GM19035 (cell line): ENCODE measurements around the gene TXNRD1.
"Not testable (repeated sequence)": the region's sequence is repeated elsewhere in the genome, so short reads cannot be mapped to it uniquely, and the experiment has no call there.

ENCODE experiments used
- ATAC-seq: cut with Tn5 transposase; IDR thresholded peaks from one replicate; pipeline ENCODE4 v1.9.1; 2021; ENCODE audit not compliant: unreplicated experiment

Gene TXNRD1

DNA sequence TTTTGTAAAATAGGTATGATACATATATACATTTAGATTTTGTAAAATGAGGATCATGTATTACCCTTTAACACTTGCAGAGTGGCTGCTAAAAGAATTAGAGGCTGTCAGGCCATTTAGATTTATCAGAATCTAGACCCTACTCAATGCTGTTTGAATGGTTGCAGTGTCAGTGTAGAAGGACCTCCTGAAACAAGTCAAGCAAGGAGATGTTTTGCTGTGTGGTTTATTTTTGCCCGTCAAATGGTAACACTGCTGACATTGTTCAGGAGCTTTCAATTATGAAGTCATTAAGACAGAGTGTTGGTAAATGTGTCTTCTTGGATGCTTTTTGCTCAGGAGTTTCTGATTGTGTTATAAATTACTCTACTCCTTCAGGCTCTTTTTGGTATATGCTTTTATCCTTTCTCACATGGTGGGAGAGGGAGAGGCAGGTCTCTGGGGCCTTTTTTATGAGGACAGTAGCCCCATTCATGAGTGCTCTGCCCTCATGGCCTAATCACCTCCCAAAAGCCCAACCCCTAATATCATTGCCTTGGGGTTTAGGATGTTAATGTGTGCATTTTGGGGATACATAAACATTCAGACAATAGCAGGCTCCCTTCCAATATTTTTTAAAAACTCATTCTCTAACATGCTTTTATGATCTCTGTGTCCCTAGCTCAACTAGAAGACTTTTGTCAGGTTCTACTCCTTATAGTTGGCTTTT is 104.5 kb downstream of the TXNRD1 start:
- ATAC-seq, result no peak

DNA sequence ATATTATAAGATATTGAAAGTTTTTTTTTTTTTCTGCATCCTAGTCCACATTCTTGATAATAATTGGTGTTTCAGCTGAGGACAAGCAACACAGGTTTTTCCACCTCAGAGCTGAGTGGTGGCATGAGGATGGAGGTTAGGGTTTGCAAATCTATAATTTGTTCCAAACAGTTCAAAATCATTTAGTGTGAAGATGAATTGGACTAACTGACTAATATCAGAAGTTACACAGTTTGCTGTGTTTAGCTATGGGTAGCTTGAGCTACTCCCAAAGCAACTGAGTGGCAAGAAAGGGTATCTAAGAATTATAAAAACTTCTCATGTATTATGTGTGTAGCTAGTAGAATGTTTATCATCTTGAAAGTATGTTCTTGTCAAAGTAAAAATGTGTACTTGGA is 105.0 kb downstream of the TXNRD1 start:
- ATAC-seq, result no peak

DNA sequence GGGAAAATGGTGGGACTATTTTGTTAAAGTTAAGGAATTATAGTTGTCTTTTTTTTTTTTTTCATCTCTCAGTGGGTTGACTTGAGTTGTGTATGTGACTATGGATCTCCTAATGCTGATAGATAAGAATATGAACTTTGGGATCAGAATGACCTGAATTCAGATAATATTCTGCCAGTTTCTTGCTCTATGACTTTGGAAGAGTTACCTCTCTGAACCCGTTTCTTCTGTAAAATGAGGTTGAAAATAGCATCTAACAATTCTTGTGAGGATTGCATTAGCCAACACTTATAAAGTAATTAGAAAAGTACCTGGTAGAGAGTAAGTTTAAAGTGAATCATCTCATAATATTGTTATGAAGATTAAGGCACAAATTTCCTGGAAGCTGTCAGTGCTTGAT is 106.4 kb downstream of the TXNRD1 start:
- no peak for ATAC-seq

DNA sequence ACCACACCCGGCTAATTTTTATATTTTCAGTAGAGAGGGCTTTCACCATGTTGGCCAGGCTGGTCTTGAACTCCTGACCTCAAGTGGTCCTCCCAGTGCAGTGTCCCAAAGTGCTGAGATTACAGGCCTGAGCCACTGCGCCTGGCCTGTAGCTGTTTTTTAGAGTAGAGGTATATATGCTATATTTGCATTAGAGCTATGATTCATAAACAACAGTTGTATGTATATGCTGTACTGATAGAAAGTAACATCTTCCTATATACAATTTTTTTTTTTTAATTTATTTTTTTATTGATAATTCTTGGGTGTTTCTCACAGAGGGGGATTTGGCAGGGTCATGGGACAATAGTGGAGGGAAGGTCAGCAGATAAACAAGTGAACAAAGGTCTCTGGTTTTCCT is 107.0 kb downstream of the TXNRD1 start:
- not testable (repeated sequence) for ATAC-seq

DNA sequence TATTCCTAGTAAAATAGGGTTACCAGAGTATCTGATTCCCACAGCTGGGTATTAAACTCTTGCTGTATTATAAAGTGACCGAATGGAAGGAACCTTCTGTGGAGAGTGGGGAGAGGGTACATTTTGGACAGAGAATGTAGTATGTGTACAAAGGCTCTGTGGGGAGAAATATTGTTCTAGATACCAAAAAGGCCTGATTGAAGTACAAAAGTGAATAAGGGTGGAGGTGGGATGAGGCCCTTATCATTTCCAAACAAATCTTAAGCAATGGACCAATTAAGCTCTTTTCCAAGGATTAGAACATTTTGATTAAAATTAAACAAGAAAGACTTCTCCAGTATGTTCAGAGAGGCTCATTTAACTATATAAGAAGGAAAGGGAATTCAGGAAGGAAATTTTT is 108.3 kb downstream of the TXNRD1 start:
- no peak for ATAC-seq

DNA sequence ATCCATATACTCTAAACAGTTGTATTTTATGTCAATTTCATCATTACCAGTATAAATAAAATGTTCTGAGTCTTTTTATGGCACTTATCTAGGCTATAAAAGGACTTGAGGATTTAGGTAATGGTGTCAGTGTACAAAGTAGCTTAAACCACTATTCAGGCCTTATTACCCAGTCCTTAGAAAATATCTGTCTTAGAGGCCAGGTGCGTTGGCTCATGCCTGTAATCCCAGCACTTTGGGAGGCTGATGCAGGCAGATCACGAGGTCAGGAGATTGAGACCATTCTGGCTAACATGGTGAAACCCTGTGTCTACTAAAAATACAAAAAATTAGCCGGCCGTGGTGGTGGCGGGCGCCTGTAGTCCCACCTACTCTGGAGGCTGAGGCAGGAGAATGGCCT is 112.7 kb downstream of the TXNRD1 start:
- not testable (repeated sequence) for ATAC-seq

DNA sequence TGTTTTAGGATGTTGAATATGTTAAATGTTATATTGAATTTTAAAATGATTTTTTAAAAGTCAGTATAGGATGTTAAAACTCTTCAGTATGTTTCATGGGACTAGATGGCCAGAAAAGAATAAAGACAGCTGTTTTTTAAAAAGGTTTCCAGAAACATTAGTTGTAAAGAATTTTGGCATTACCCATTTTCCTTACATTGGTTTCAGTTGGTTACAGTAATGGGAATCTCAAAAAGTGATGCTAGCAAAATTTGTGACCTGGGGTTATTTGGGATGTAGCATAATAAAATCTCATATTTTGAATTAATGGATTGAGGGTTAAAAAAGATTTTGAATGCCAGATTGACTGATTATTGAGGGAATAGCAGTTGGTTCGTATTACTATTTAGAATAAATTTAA is 113.2 kb downstream of the TXNRD1 start:
- no peak for ATAC-seq

DNA sequence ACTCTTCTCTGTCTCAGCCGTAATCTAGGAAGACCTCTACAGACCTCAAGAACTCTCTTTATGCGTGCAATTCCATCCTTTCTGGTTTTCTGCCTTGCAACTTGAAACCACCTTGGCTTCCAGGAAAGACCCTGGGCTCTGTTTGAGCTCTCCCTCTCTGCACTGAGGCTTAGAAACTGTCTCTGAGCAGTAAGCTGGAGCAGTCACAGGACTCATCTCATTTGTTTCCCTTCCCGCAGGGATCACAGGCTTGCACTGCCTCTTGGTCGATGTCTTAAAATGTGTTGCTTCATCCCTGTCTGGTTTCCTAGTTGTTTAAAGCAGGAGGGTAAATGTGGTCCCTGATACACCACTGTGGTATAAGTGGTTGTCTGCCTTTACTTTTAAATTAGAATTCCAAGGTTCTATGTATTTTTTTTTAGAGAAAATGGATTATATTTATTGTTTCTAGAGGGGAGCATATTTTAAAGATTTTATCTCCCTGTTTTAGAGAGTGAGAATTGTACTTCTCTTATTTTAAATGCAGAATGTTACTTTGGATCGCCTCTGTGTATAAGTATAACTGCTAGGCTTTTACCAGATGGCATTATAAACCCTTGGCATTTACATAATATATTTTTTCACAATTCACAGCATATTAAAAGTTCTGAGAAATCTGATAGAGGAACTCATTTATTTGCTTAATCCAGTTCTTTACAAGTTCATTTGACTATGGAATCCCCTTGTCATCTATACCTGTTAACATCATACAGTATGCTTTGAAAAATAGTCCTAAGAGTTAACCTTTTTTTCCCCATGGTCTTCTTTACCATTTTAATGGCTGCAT is 114.3 kb downstream of the TXNRD1 start:
- no peak for ATAC-seq

DNA sequence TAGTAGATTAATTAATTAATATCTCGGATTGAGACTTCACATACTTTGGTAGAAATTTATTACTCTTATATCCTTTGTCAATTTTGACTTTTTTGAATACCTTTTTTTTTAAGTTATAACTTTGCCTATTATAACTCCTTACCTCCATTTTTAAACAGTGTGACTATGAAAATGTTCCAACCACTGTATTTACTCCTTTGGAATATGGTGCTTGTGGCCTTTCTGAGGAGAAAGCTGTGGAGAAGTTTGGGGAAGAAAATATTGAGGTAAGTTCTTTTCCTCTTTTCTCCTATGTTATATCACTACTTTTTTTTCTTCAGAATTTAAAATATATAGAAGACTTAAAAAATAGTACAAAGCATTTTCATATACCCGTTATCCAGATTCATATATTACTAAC is 115.8 kb downstream of the TXNRD1 start:
- ATAC-seq, result no peak

DNA sequence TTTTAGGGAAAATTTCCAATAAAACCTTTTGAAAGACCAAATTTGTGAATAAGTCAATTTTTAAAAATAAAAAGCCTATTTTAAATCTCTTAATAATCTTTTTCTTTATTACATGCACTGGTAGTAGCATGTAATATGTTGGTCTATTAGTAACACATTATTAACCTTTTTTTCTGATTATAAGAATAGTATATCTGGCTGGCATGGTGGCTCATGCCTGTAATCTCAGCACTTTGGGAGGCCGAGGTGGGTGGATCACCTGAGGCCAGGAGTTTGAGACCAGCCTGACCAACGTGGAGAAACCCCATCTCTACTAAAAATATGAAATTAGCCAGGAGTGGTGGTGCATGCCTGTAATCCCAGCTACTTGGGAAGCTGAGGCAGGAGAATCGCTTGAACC is 116.7 kb downstream of the TXNRD1 start:
- not testable (repeated sequence) for ATAC-seq

DNA sequence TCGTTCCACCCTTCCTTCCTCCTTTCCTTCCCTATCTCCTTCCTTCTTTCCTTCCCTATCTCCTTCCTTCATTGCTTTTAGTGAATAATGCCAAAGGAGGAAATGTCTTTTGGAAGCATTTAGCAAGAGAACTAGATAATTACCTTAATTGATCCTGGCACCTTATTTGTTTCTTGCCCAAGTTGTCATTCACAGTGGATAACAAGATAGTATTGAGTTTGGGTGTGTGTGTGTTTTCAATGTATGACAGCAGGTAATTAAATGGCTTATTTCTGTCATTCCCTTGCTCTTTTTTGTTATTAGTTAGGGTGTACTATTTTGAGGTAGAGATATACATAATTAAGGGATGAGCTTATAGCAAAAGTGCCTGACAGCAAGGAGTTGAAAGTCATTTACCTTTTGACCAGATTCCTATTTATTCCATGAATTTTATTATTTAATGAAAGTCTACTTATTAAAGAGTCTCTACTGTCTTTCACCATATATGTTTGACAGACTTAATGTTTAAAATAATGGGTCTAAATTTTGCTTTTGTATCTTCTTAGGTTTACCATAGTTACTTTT is 118.2 kb downstream of the TXNRD1 start:
- ATAC-seq, result no peak

DNA sequence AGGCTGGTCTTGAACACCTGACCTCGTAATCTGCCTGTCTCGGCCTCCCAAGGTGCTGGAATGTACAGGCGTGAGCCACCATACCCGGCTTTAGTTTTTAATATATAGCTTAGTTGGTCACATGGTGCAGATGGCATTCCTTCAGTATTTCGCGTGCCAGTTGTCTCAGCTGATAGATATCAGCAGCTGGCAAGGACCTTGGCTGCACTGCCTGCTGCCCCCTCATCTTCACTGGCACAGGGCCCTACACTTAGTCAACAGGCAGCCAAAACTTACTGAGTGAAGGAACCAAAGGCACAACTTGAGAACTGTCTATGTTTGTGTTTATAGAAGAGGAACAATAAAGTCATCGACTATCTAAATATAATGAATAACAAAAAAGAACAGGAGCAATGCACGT is 119.0 kb downstream of the TXNRD1 start:
- no peak for ATAC-seq

DNA sequence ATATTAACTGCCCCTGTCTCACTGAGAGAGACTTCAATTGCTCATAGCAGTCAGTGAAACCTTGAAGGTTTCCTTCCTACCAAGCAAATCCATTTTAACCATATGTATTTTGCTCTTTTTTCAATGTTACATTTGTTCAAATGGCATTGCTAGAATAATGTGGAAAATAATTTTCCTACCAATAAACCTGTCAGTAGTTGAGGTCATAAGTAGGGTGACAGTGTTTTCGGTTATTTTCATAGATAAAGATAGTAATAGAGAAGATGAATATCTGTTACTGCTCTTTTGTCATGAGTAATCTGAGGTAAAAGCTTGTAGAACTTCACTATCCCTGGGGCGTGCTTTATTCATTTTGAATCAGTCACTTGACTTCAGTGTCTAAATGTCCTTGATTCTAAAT is 120.5 kb downstream of the TXNRD1 start:
- no peak for ATAC-seq

DNA sequence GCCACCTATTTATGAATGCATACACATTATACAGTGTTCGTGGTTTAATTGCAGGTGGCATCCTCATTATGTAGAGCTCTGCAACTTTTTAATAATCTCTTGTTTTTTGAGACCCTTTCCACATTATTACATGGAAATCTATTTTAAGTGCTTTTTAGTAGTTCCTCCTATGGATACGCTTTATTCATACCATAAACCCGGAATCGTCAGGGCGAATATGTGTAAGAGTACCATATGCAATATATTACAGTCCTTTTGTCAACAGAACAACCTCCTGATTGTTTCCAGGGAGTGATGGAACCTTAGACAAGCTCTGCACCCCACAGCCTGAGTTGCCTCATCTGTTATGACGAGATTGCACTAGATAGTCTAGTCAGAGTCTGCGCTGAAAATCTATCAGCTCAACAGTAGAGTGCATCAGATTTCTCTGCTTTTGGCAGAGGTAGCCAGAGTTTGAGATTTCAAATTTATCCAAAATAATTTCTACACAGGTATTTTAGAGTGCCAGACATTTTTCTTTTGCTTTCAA is 121.5 kb downstream of the TXNRD1 start:
- ATAC-seq, result no peak

DNA sequence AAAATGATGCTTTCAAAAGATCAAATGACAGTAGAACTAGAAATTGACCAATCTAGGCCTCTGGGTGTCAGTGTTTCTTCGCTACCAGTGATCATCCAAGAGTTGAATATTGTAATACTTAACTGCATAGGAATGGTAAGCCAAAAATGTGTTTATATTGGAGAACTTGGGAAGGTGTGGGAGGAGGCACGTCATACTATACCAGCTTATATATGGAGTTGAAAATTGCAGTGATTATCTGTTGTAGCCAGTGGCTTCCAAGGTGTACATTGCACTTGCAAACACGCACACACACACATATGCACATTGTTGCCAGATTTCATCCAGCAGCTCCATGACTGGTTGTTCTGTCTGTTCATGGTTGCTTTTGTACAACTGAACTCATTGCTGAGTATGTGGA is 124.1 kb downstream of the TXNRD1 start:
- ATAC-seq, result no peak

DNA sequence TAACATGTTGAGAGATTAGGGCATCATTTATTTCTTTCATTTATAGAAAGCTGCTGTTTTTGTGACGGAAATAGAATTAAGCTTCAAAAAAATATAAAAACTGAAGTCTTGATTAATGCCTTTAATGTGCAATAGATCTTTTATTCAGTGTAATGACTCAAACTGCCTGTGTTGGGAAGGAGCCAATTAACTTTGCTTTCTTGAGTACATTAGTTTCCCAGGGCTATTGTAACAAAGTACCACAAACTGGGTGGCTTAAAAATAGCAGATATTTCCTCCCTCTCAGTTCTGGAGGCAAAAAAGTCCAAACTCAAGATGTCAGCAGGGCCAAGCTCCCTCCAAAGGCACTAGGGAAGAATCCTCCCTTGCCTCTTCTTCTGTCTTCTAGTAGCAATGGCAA is 124.6 kb downstream of the TXNRD1 start:
- no peak for ATAC-seq

DNA sequence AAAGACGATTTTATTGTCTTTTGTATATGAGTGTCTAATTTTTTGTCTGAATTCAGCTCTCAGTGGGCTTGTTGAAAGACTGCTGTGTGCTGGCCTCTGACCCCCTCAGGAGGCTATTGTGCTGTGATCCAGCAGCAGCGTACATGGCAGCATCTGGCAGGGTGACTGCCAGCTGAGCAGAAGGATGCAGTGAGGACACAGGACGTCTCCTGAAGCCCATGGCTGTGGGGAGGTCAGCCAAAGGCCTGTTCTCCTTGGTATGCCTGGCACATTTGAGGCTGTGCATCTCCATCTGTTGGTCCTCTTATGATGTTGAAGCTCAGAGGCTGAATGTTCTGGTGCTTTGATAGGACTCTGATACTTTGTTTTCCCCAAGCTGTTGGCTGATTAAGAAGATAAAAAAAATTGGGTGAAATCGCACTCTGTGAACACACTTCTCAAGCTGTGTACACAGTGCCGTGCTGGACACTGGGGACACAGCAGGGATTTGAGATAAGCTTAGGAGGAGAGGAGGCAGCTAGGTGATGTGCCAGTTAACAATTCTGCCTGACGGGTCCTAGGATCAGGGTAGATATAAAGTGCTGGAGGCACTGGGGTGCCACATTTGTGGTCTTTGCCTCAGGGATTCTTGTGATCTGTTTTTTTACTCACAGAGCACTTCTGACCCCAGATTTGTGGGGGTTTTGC is 125.5 kb downstream of the TXNRD1 start:
- no peak for ATAC-seq

DNA sequence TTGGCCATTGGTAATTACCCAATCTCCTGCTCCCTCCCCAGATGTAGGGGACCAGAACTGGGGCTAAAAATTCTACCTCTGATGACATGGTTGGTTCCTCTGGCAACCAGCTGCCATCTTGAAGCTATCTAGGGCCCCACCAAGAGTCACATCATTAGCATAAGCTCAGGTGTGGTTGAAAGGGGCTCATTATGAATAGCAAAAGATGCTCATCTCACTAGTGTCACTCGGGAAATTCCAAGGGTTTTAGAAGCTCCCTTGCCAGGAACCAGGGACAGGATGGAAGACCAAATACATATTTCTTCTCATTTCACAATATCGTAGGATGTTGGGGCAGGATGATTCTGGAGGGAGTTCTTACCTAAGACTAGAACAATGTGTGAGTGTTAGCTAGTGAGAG is 126.6 kb downstream of the TXNRD1 start:
- ATAC-seq, result no peak

DNA sequence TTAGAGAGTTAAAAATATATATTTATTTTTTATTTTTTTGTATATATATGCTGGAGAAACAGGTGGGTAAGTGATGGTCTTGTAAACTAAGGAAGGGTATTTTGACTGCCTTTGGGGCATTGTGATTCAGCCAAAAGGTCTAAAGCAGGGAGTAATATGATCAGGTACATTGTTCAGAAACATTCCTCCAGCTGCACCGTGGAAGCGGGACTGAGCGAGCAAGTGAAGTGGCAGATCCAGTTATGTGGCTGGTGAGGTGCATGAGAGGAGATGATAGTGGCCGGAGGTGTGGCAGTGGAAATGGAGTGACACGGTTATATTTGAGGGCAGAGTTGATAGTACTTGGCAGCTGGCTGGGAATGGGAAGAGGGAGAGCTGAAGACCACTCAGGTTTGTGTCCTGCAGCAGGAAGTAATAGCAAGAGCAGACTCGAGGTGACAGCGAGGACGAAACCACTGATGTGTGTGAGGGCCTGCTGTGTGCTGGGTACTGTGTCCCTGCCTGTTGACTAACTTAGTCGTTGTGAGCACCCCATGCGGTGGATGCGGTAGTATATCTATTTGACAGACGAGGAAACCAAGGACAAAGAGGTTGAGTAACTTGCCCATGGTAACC is 127.2 kb downstream of the TXNRD1 start:
- ATAC-seq, result no peak

DNA sequence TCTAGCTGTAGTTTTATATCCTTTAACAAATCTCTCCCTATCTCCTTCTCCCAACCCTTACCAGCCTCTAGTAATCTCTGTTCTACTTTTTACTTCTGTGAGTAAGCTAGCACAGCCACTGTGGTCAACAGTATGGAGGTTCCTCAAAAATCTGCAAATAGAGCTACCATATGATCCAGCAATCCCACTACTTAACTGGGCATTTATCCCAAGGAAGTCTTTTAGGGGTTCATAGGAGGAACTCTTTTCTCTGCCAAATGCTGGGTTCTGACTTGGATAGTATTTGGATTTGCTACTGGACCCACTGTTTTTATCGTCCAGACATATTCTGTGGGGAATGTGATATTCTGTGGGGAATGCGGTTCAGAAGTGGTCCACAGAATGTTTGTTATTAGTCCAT is 129.1 kb downstream of the TXNRD1 start:
- ATAC-seq, result no peak
